ENCODE results near the gene KRTAP5-5.

GRCh38 chr11:1665313-1665712 is 35.7 kb downstream of the KRTAP5-5 start:
- TF ChIP-seq, protein P1, sequence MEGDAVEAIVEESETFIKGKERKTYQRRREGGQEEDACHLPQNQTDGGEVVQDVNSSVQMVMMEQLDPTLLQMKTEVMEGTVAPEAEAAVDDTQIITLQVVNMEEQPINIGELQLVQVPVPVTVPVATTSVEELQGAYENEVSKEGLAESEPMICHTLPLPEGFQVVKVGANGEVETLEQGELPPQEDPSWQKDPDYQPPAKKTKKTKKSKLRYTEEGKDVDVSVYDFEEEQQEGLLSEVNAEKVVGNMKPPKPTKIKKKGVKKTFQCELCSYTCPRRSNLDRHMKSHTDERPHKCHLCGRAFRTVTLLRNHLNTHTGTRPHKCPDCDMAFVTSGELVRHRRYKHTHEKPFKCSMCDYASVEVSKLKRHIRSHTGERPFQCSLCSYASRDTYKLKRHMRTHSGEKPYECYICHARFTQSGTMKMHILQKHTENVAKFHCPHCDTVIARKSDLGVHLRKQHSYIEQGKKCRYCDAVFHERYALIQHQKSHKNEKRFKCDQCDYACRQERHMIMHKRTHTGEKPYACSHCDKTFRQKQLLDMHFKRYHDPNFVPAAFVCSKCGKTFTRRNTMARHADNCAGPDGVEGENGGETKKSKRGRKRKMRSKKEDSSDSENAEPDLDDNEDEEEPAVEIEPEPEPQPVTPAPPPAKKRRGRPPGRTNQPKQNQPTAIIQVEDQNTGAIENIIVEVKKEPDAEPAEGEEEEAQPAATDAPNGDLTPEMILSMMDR (IDR thresholded peaks at IDR 0.05): no peak
- no peak for TF ChIP-seq POLR2A (IDR thresholded peaks at IDR 0.05)
- no peak for TF ChIP-seq POLR2AphosphoS5 (IDR thresholded peaks at IDR 0.05)

Data from prostate gland (tissue), 2 donors.